Retinal pigment epithelial cell (primary cell): ENCODE measurements around the gene CRABP1.

Source experiments
- DNase-seq: peaks from one replicate; pipeline ENCODE4 v3.0.0-alpha.2; 2010; ENCODE audit warnings: low read depth
- H3K4me3 ChIP-seq: 2 replicates; pipeline ENCODE4 v1.5.1; 2011; ENCODE audit warnings: mild to moderate bottlenecking, low read length, control low read depth, moderate library complexity
- CTCF ChIP-seq: conservative IDR thresholded peaks from 2 replicates; pipeline ENCODE4 v1.5.1; 2011; ENCODE audit warnings: low read depth, low read length, control low read depth, inconsistent platforms

CRABP1 gene

GRCh38 chr15:78345396-78346125 lies 5.4 kb downstream of the CRABP1 start:
- no peak for DNase-seq
- TF ChIP-seq CTCF: no peak
- H3K4me3 ChIP-seq: no peak overlapping the region

- no peak for TF ChIP-seq CTCF
- no peak overlapping the region for H3K4me3 ChIP-seq
- DNase-seq: no peak
Measured at GRCh38 chr15:78347586-78348543, 7.7 kb downstream of the CRABP1 start.

GRCh38 chr15:78350058-78350457 lies 9.9 kb downstream of the CRABP1 start:
- H3K4me3 ChIP-seq: no peak overlapping the region
- no peak for DNase-seq
- TF ChIP-seq CTCF: no peak

GRCh38 chr15:78351539-78351938 lies 11.4 kb downstream of the CRABP1 start:
- DNase-seq: no peak

GRCh38 chr15:78353093-78353492 lies 12.9 kb downstream of the CRABP1 start:
- no peak for DNase-seq
- no peak for TF ChIP-seq CTCF
- H3K4me3 ChIP-seq: no peak overlapping the region

More at GRCh38 chr15:78351539-78351938, 11.4 kb downstream of the CRABP1 start:
- TF ChIP-seq CTCF: no peak
- no peak overlapping the region for H3K4me3 ChIP-seq

GRCh38 chr15:78355177-78355576 lies 15.0 kb downstream of the CRABP1 start:
- DNase-seq: no peak
- TF ChIP-seq CTCF: no peak
- no peak overlapping the region for H3K4me3 ChIP-seq
